K562 (cell line): ENCODE measurements around the gene DOCK8. TPM values are rescaled to one million over a fixed set of nuclear protein-coding genes. Genes with fewer than 3 reads are reported as not detected.

Experiments used
- AFF4 ChIP-seq: sonication (generic); formaldehyde crosslinking; IDR thresholded peaks from 2 replicates; pipeline ENCODE4 v1.8.0; 2023; ENCODE audit warnings: mild to moderate bottlenecking, missing genetic modification reagents
- ATF2 ChIP-seq: sonication (generic); formaldehyde crosslinking; IDR thresholded peaks from 2 replicates; pipeline ENCODE4 v1.8.1; 2022; ENCODE audit warnings: missing genetic modification reagents
- GABPB1 ChIP-seq: sonication (generic); formaldehyde crosslinking; IDR thresholded peaks from 2 replicates; pipeline ENCODE4 v1.8.0; 2022; ENCODE audit warnings: mild to moderate bottlenecking, missing genetic modification reagents
- GTF3C2 ChIP-seq: IDR thresholded peaks from 3 replicates; pipeline ENCODE4 v1.6.1; 2011; ENCODE audit warnings: borderline replicate concordance, mild to moderate bottlenecking, moderate library complexity; ENCODE audit not compliant: insufficient read length; ENCODE audit errors: extremely low read depth
- MAX ChIP-seq: sonication (generic); formaldehyde crosslinking; IDR thresholded peaks from 2 replicates; pipeline ENCODE4 v1.9.0; 2022; ENCODE audit warnings: mild to moderate bottlenecking, missing genetic modification reagents
- MYBL2 ChIP-seq, 2 experiments: fragments of 450-650 bp in 1 of 2; sonication (generic) in 1 of 2; formaldehyde crosslinking in 1 of 2; IDR thresholded peaks; 2 replicates each; pipeline versions ENCODE4 v1.6.1 to v1.8.1; 2017 to 2022; ENCODE audit warnings: borderline replicate concordance in 1 of 2, inconsistent platforms in 1 of 2, low read depth in 1 of 2, mild to moderate bottlenecking in 1 of 2, missing genetic modification reagents in 1 of 2, moderate library complexity in 1 of 2
- NEUROD1 ChIP-seq: fragments of 150-350 bp; IDR thresholded peaks from 2 replicates; pipeline ENCODE4 v1.6.1; 2014; ENCODE audit warnings: borderline replicate concordance, low read length, low read depth; ENCODE audit not compliant: partially characterized antibody
- NFATC3 ChIP-seq: fragments of 450-650 bp; IDR thresholded peaks from 2 replicates; pipeline ENCODE4 v1.6.1; 2017; ENCODE audit warnings: mild to moderate bottlenecking
- NR1H2 ChIP-seq: sonication (generic); formaldehyde crosslinking; IDR thresholded peaks from 2 replicates; pipeline ENCODE4 v1.4.0; 2020; ENCODE audit warnings: mild to moderate bottlenecking, missing genetic modification reagents
- POLR2AphosphoS2 ChIP-seq: IDR thresholded peaks from 2 replicates; pipeline ENCODE4 v1.6.1; 2012; ENCODE audit warnings: low read length, improper control_type of control experiment
- SMAD3 ChIP-seq: fragments of 450-650 bp; formaldehyde crosslinking; conservative IDR thresholded peaks from 2 replicates; pipeline ENCODE4 v1.4.0; 2020; ENCODE audit warnings: mild to moderate bottlenecking
- TAF1 ChIP-seq: IDR thresholded peaks from 2 replicates; pipeline ENCODE4 v1.6.1; 2011; ENCODE audit warnings: mild to moderate bottlenecking, low read length, moderate library complexity; ENCODE audit not compliant: insufficient read depth, control insufficient read depth, severe bottlenecking; ENCODE audit errors: extremely low read depth
- TCFL5 ChIP-seq: fragments of 250-450 bp; sonication (Bioruptor Pico); conservative IDR thresholded peaks from 2 replicates; pipeline ENCODE4 v1.6.1; 2021; ENCODE audit warnings: mild to moderate bottlenecking, moderate library complexity, matching md5 sums
- XRCC4 ChIP-seq: IDR thresholded peaks from one replicate; pipeline ENCODE4 v1.6.1; 2011; ENCODE audit not compliant: insufficient read depth, insufficient read length; ENCODE audit errors: extremely low read depth
- ZFP30 ChIP-seq: fragments of 250-450 bp; sonication (Bioruptor Pico); IDR thresholded peaks from 2 replicates; pipeline ENCODE4 v1.8.0; 2022; ENCODE audit warnings: moderate library complexity, mild to moderate bottlenecking, inconsistent platforms, borderline replicate concordance
- ZNF3 ChIP-seq: fragments of 250-450 bp; sonication (Bioruptor Pico); IDR thresholded peaks from 2 replicates; pipeline ENCODE4 v1.5.0; 2021; ENCODE audit warnings: mild to moderate bottlenecking, moderate library complexity
- ZNF668 ChIP-seq: fragments of 250-450 bp; sonication (Bioruptor Pico); IDR thresholded peaks from 2 replicates; pipeline ENCODE4 v1.8.0; 2022; ENCODE audit warnings: mild to moderate bottlenecking, inconsistent platforms
- polyA plus RNA-seq, 8 experiments: library from polyadenylated mRNA; depleted of rRNA in 4 of 8; stranded (reverse) in 5 of 8; unstranded in 3 of 8; fragments of >200 nt; fragmentation: Nextera tagmentation in 2 of 8; fragmentation: Illumina TruSeq in 1 of 8; extraction: Ambion mirVana in 2 of 8; extraction: Trizol in 1 of 8; gene quantifications; 2 replicates each; pipeline versions ENCODE4 v1.2.1 to v1.2.3, GENCODE V29; 2011 to 2014; ENCODE audit warnings: inconsistent platforms in 1 of 8, missing spikeins in 1 of 8
- total RNA-seq, 7 experiments: library from RNA; depleted of rRNA in 6 of 7; stranded (reverse); fragments of >200 nt in 6 of 7; fragmentation: Illumina TruSeq in 2 of 7; extraction: Trizol in 2 of 7; gene quantifications; 2 replicates each; pipeline versions ENCODE4 v1.2.1 to v1.2.3, GENCODE V29; 2011 to 2021; ENCODE audit warnings: low replicate concordance in 1 of 7

Gene DOCK8
- total and polyA plus RNA-seq, 9 of the 15 experiments (the other 6 are each of a cell fraction or from before 2014, with no cell fraction given) = 14.4 to 53.8 (median 25.1) TPM

- no peak for TF ChIP-seq NEUROD1
- TF ChIP-seq TAF1 = peak; percentile 17
- TF ChIP-seq TCFL5 (CRISPR knock-in tag) = no peak
- TF ChIP-seq GABPB1 (CRISPR knock-in tag) = no peak; the same call in 1 of the 2 replicates
- no peak; the same call in 1 of the 2 replicates for TF ChIP-seq MYBL2 (IDR thresholded peaks at IDR 0.05; ENCODE audit: low read depth)
- no peak for TF ChIP-seq MYBL2 (CRISPR knock-in tag; IDR thresholded peaks at IDR 0.05; ENCODE audit: borderline replicate concordance)
- no peak for TF ChIP-seq NR1H2 (CRISPR knock-in tag)
- no peak for TF ChIP-seq GTF3C2
- no peak for TF ChIP-seq ATF2 (CRISPR knock-in tag)
- TF ChIP-seq NFATC3 = 0 out of 2 replicates have a peak, but pooled peaks have one; percentile 16
- TF ChIP-seq POLR2AphosphoS2 = no peak
- TF ChIP-seq ZNF668 = no peak
- no peak for TF ChIP-seq MAX
- TF ChIP-seq SMAD3 (CRISPR knock-in tag) = no peak
- TF ChIP-seq AFF4 (CRISPR knock-in tag) = peak; percentile 77
- TF ChIP-seq XRCC4 = no peak
- no peak for TF ChIP-seq ZFP30 (CRISPR knock-in tag)
- TF ChIP-seq ZNF3 (CRISPR knock-in tag) = 0 out of 2 replicates have a peak, but pooled peaks have one; percentile 35
Observed at GRCh38 chr9:272251-273213, 57.9 kb downstream of the DOCK8 start (continued).
